GM23248 (cell line): ENCODE results near the gene SMYD3. TPM values are rescaled to one million over a fixed set of nuclear protein-coding genes. Genes with fewer than 3 reads are reported as not detected.

Experiments used
- DNase-seq: peaks from one replicate; pipeline ENCODE4 v3.0.0-alpha.2; 2015
- H2AFZ ChIP-seq: fragments of 200-600 bp; sonication (generic); 2 replicates; pipeline ENCODE4 v1.6.1; 2016; ENCODE audit warnings: antibody characterized with exemption
- H3F3A ChIP-seq: fragments of 200-600 bp; sonication (generic); 2 replicates; pipeline ENCODE4 v1.6.1; 2016; ENCODE audit warnings: mild to moderate bottlenecking, antibody characterized with exemption, mixed run types; ENCODE audit not compliant: insufficient read depth
- H3K27ac ChIP-seq: fragments of 200-600 bp; sonication (generic); 2 replicates; pipeline ENCODE4 v1.5.1; 2016; ENCODE audit warnings: mild to moderate bottlenecking
- H3K27me3 ChIP-seq: fragments of 200-600 bp; sonication (generic); replicated peaks from 2 replicates; pipeline ENCODE4 v1.6.1; 2016; ENCODE audit warnings: mild to moderate bottlenecking; ENCODE audit not compliant: insufficient read depth
- H3K36me3 ChIP-seq: fragments of 200-600 bp; sonication (generic); 2 replicates; pipeline ENCODE4 v1.6.1; 2016; ENCODE audit warnings: low read depth, mild to moderate bottlenecking
- H3K4me1 ChIP-seq: fragments of 200-600 bp; sonication (generic); 2 replicates; pipeline ENCODE4 v1.6.1; 2016; ENCODE audit warnings: mild to moderate bottlenecking; ENCODE audit not compliant: insufficient read depth
- H3K4me2 ChIP-seq: fragments of 200-600 bp; sonication (generic); one replicate; pipeline ENCODE4 v1.6.1; 2016; ENCODE audit warnings: mild to moderate bottlenecking; ENCODE audit not compliant: unreplicated experiment
- H3K4me3 ChIP-seq: fragments of 200-600 bp; sonication (generic); 2 replicates; pipeline ENCODE4 v1.5.1; 2016; ENCODE audit warnings: mild to moderate bottlenecking
- H3K79me2 ChIP-seq: fragments of 200-600 bp; sonication (generic); 2 replicates; pipeline ENCODE4 v1.6.1; 2016; ENCODE audit warnings: mild to moderate bottlenecking; ENCODE audit not compliant: insufficient read depth
- H3K9ac ChIP-seq: fragments of 200-600 bp; sonication (generic); 2 replicates; pipeline ENCODE4 v1.6.1; 2016; ENCODE audit warnings: mild to moderate bottlenecking
- H3K9me2 ChIP-seq: fragments of 200-600 bp; sonication (generic); 2 replicates; pipeline ENCODE4 v1.6.1; 2016; ENCODE audit warnings: mixed run types, mild to moderate bottlenecking, moderate library complexity; ENCODE audit not compliant: insufficient read depth
- H3K9me3 ChIP-seq: fragments of 200-600 bp; sonication (generic); one replicate; pipeline ENCODE4 v1.6.1; 2017; ENCODE audit warnings: low read depth
- H4K20me1 ChIP-seq: fragments of 200-600 bp; sonication (generic); 2 replicates; pipeline ENCODE4 v1.6.0; 2016; ENCODE audit not compliant: insufficient read depth
- EZH2 ChIP-seq: fragments of 200-600 bp; sonication (generic); IDR thresholded peaks from 2 replicates; pipeline ENCODE4 v1.6.1; 2018; ENCODE audit warnings: antibody characterized with exemption, mild to moderate bottlenecking; ENCODE audit not compliant: insufficient read depth, poor library complexity, severe bottlenecking
- EZH2phosphoT487 ChIP-seq: fragments of 200-600 bp; sonication (generic); IDR thresholded peaks from 2 replicates; pipeline ENCODE4 v1.6.1; 2018; ENCODE audit warnings: antibody characterized with exemption, moderate library complexity, mild to moderate bottlenecking, low read depth; ENCODE audit not compliant: insufficient read depth
- WGBS, 2 experiments: methylation state at CpG; one replicate each; pipeline ENCODE4 v1.1.6; 2015 to 2017; ENCODE audit warnings: low lambda C conversion rate in 2 of 2, low coverage in 1 of 2; ENCODE audit errors: missing lambda C conversion rate in 2 of 2; 5-methylcytosine and 5-hydroxymethylcytosine counted together
- in situ Hi-C: fragments of 300-500 bp; cut with MboI; formaldehyde crosslinking; loops from 2 replicates; pipeline ENCODE4 v1.15.0; 2020
- polyA plus RNA-seq: library from polyadenylated mRNA; unstranded; fragments of >200 nt; fragmentation: Nextera tagmentation; extraction: Ambion mirVana; gene quantifications from 2 replicates; pipeline ENCODE4 v1.2.1, GENCODE V29; 2016
- total RNA-seq: library from RNA; depleted of rRNA; stranded (reverse); fragments of >200 nt; shearing (Covaris generic); gene quantifications from 2 replicates; pipeline ENCODE4 v1.2.3, GENCODE V29; 2014

The SMYD3 gene
- total and polyA plus RNA-seq, 2 experiments from 2014 or later, result 32.1 to 44.8 TPM

GRCh38 chr1:245807954-245808719 lies 698.9 kb downstream of the SMYD3 start:
- Histone ChIP-seq H3K4me1 (no peaks in the 10 kb centered on the region; the same call in 1 of the 2 replicates), H3K9me2 (no peaks in the 10 kb centered on the region), H3K4me2 (no peak overlapping the region), H3K9me3 (no peaks in the 10 kb centered on the region), H3K79me2 (no peaks in the 10 kb centered on the region), H3K9ac (no peak overlapping the region), H2AFZ (no peak overlapping the region), H3K27me3 (no peaks in the 10 kb centered on the region), H3F3A (no peaks in the 10 kb centered on the region), H3K36me3 (no peaks in the 10 kb centered on the region), H4K20me1 (no peaks in the 10 kb centered on the region), H3K27ac (no peak overlapping the region), H3K4me3 (no peak overlapping the region)
- TF ChIP-seq EZH2phosphoT487 (no peak), EZH2 (no peak)
- DNase-seq, result no peak
- in situ Hi-C loops, result no loop called here
- 76 to 77% methylated on average over 7 of the region's 7 CpGs for WGBS, 2 experiments

GRCh38 chr1:245807306-245807705 lies 699.8 kb downstream of the SMYD3 start:
- Histone ChIP-seq H3K4me2 (no peak overlapping the region), H3K4me1 (no peaks in the 10 kb centered on the region; the same call in 1 of the 2 replicates)

GRCh38 chr1:245805532-245805931 lies 701.5 kb downstream of the SMYD3 start:
- no peaks in the 10 kb centered on the region for H4K20me1 ChIP-seq
- H3K27ac ChIP-seq, result no peak overlapping the region
- no peaks in the 10 kb centered on the region for H3K9me2 ChIP-seq
- in situ Hi-C loops, result no loop called here
- H3K9me3 ChIP-seq, result no peaks in the 10 kb centered on the region
- H3K79me2 ChIP-seq, result no peaks in the 10 kb centered on the region
- H3F3A ChIP-seq, result no peaks in the 10 kb centered on the region
- DNase-seq, result no peak
- H3K4me3 ChIP-seq, result no peak overlapping the region
- H2AFZ ChIP-seq, result no peak overlapping the region
- H3K4me2 ChIP-seq, result no peak overlapping the region
- WGBS, 2 experiments, result 0 to 2% methylated on average over 1 of the region's 1 CpG
- no peak for TF ChIP-seq EZH2
- H3K27me3 ChIP-seq, result no peaks in the 10 kb centered on the region
- no peaks in the 10 kb centered on the region; the same call in 1 of the 2 replicates for H3K4me1 ChIP-seq
- no peaks in the 10 kb centered on the region for H3K36me3 ChIP-seq
- H3K9ac ChIP-seq, result no peak overlapping the region

More at GRCh38 chr1:245807306-245807705, 699.8 kb downstream of the SMYD3 start:
- Histone ChIP-seq H4K20me1 (no peaks in the 10 kb centered on the region), H3K27me3 (no peaks in the 10 kb centered on the region), H3K4me3 (no peak overlapping the region), H3F3A (no peaks in the 10 kb centered on the region), H3K9ac (peak overlapping the region; percentile 6; the same call in 1 of the 2 replicates), H2AFZ (peak overlapping the region; percentile 39; the same call in 1 of the 2 replicates), H3K9me2 (no peaks in the 10 kb centered on the region), H3K27ac (no peak overlapping the region), H3K79me2 (no peaks in the 10 kb centered on the region), H3K36me3 (no peaks in the 10 kb centered on the region), H3K9me3 (no peaks in the 10 kb centered on the region)
- TF ChIP-seq EZH2, result no peak
- in situ Hi-C loops, result no loop called here
- peak; percentile 38 for DNase-seq
- WGBS, 2 experiments, result 60 to 61% methylated on average over 10 of the region's 10 CpGs

- H3K4me3 ChIP-seq, result no peak overlapping the region
- no peak overlapping the region for H3K9ac ChIP-seq
- no peak overlapping the region for H3K4me2 ChIP-seq
- H3K79me2 ChIP-seq, result no peaks in the 10 kb centered on the region
- no peaks in the 10 kb centered on the region for H3K9me3 ChIP-seq
- WGBS, 2 experiments, result 95 to 97% methylated on average over 4 of the region's 4 CpGs
- H4K20me1 ChIP-seq, result no peaks in the 10 kb centered on the region
- H2AFZ ChIP-seq, result no peak overlapping the region
- H3K9me2 ChIP-seq, result no peaks in the 10 kb centered on the region
- TF ChIP-seq EZH2phosphoT487 (no peak), EZH2 (no peak)
- H3K27me3 ChIP-seq, result no peaks in the 10 kb centered on the region
- no peaks in the 10 kb centered on the region; the same call in 1 of the 2 replicates for H3K4me1 ChIP-seq
- H3K27ac ChIP-seq, result no peak overlapping the region
- in situ Hi-C loops, result no loop called here
- no peaks in the 10 kb centered on the region for H3F3A ChIP-seq
- no peak for DNase-seq
- no peaks in the 10 kb centered on the region for H3K36me3 ChIP-seq
Measured at GRCh38 chr1:245804696-245805095, 702.4 kb downstream of the SMYD3 start.
